Astrocyte of the cerebellum (primary cell): Measurements from ENCODE around the gene IFNL2.

ENCODE experiments used
- DNase-seq: peaks from one replicate; pipeline ENCODE4 v3.0.0-alpha.2; 2011; ENCODE audit warnings: low read depth
- H3K4me3 ChIP-seq: 2 replicates; pipeline ENCODE4 v1.5.1; 2011; ENCODE audit warnings: mild to moderate bottlenecking, low read depth, low read length, moderate library complexity
- in situ Hi-C: cut with HindIII; loops from 2 replicates; pipeline ENCODE4 v1.10.0; 2017; ENCODE audit warnings: low sequenced_read_pairs
- TF ChIP-seq, protein P1 (sequence below): IDR thresholded peaks from 2 replicates; pipeline ENCODE4 v1.5.1; 2012; ENCODE audit warnings: low read length, low read depth, moderate library complexity, mild to moderate bottlenecking; ENCODE audit errors: missing control alignments

IFNL2 gene

DNA sequence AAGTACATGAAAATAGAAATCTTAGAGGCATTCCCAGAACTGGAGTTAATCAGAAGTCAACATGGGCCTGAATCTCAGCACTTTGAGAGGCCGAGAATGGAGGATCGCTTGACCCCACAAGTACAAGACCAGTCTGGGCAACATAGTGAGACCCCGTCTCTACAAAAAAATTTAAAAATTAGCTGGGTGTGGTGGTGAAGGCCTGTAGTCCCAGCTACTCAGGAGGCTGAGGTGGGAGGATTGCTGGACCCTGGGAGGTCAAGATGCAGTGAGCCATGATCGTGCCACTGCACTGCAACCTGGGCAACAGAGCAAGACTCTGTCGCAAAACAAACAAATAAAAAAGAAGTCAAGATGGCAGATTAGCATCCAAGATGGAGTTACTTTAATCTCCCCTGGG lies 8.5 kb downstream of the IFNL2 start:
- in situ Hi-C loops, result no loop called here
- no peak overlapping the region for H3K4me3 ChIP-seq
- TF ChIP-seq, protein P1, sequence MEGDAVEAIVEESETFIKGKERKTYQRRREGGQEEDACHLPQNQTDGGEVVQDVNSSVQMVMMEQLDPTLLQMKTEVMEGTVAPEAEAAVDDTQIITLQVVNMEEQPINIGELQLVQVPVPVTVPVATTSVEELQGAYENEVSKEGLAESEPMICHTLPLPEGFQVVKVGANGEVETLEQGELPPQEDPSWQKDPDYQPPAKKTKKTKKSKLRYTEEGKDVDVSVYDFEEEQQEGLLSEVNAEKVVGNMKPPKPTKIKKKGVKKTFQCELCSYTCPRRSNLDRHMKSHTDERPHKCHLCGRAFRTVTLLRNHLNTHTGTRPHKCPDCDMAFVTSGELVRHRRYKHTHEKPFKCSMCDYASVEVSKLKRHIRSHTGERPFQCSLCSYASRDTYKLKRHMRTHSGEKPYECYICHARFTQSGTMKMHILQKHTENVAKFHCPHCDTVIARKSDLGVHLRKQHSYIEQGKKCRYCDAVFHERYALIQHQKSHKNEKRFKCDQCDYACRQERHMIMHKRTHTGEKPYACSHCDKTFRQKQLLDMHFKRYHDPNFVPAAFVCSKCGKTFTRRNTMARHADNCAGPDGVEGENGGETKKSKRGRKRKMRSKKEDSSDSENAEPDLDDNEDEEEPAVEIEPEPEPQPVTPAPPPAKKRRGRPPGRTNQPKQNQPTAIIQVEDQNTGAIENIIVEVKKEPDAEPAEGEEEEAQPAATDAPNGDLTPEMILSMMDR, result no peak
- no peak for DNase-seq

DNA sequence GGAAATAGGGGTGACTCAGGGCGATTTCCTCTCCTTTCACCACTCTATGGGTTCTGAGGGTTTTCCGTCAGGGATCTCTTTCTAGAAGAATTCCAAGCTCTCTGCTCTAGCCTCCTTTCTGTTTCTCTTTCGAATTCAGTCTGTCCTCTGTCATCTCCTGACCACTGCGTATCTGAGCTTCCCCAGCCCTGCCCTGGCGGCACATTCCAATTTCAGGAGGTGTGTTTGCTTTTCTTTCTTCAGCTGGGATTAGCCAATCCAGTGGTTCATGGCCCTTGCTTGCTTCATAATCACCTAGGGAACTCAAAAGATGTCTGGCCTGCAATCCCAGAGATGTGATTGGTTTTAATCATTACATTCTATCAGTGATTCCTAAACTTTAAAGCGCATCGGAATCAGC lies 9.4 kb downstream of the IFNL2 start:
- no peak for DNase-seq
- no peak overlapping the region for H3K4me3 ChIP-seq
- in situ Hi-C loops, result no loop called here
- TF ChIP-seq, protein P1, result no peak

DNA sequence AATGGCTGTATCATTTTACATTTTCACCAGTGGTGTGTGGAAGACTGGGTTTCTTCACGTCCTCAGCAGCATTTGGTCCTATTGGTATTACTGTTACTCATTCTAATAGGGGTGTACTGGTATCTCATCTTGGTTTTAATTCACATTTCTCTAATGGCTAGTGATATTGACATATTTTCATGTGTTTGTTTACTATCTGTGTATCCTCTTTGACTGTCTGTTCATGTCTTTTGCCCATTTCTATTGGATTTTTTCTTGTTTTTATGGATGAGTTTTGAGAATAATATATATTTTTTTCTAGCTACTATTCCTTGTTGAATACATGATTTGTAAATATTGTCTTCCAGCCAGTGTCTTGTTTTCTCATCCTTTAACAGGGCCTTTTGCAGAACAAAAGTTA lies 13.8 kb downstream of the IFNL2 start:
- DNase-seq, result no peak
- H3K4me3 ChIP-seq, result no peak overlapping the region
- TF ChIP-seq, protein P1, result no peak
- in situ Hi-C loops, result no loop called here

DNA sequence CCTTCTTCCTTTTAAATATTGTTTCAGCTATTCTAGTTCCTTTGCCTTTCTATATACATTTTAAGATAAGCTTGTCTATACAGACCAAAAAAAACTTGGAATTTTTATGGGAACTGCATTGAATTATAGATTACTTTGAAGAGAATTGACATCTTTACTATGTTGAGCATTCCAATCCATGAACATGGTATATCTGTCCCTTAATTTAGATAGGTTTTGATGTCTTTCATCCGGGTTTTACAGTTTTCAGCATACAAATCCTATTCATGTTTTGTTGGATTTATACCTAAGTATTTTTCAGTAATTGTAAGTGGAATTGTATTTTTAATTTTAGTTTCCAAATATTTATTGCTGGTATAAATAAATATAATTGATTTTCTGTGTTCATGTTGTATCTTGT lies 15.8 kb downstream of the IFNL2 start:
- TF ChIP-seq, protein P1, result no peak
- H3K4me3 ChIP-seq, result no peak overlapping the region
- no peak for DNase-seq
- in situ Hi-C loops, result no loop called here

DNA sequence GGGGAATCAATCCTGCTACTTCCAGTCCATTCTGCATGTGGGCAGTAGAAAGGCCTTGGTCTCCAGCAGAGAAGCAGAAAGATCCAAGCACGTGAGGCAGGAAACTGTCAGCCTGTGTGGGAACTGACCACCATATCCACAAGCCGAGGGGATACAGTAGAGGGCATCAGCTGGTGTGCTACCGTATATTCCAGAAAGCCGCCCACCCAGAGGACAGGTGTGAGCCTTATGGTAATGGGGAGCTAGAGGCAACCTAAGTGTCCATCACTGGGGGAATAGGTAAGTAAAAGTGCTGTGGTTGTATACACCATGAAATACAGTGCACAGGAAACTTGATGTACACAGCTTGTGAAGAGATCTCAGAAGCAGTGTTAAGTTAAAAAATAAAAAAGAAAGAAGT lies 25.2 kb downstream of the IFNL2 start:
- in situ Hi-C loops, result no loop called here
- H3K4me3 ChIP-seq, result no peak overlapping the region
- TF ChIP-seq, protein P1, result no peak
- DNase-seq, result no peak

DNA sequence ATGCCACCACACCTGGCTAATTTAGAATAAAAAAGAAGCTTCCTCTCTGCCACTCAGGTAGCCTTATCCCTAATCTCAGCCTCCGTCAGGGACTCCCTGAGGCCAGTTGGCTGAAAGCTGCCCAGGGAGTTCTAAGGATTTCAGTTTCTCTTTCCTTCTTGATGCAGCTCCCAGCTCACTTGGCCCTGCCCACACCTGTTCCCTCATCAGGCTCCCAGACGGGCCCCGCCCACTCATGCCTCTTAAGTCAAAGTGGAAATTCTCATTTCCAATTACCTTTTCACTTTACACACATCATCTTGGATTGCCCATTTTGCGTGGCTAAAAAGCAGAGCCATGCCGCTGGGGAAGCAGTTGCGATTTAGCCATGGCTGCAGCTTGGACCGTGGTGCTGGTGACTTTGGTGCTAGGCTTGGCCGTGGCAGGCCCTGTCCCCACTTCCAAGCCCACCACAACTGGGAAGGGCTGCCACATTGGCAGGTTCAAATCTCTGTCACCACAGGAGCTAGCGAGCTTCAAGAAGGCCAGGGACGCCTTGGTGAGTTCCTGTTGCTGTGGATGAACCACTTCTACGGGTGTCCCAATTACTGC lies 28.0 kb downstream of the IFNL2 start, which contains the start of gene IFNL1:
Gene IFNL1 (plus strand): TSS at position 353 of the 591 bp plus-strand sequence. CDS start 15 bp downstream, at position 368.
- TF ChIP-seq, protein P1, result no peak
- no peak for DNase-seq
- in situ Hi-C loops, result no loop called here
- no peak within 1 kb of the TSS for H3K4me3 ChIP-seq
